GM12891 (cell line): Measurements from ENCODE around the gene IL10RA.

Experiments used
- DNase-seq: peaks from one replicate; pipeline ENCODE4 v3.0.0; 2011; ENCODE audit warnings: low spot score; ENCODE audit not compliant: insufficient read length
- FAIRE-seq: peaks from 2 replicates; lab custom pipeline; 2011; peaks lifted over from hg19 to GRCh38; lab: Jason Lieb, UNC
- PAX5 ChIP-seq: IDR thresholded peaks from 2 replicates; pipeline ENCODE4 v1.6.1; 2011; ENCODE audit warnings: low read length, moderate library complexity, mild to moderate bottlenecking; ENCODE audit not compliant: insufficient read depth, severe bottlenecking
- POLR2A ChIP-seq: IDR thresholded peaks from 2 replicates; pipeline ENCODE4 v1.6.1; 2011; ENCODE audit warnings: low read depth, low read length, control low read depth
- POLR2AphosphoS5 ChIP-seq: IDR thresholded peaks from 2 replicates; pipeline ENCODE4 v1.6.1; 2011; ENCODE audit warnings: low read depth, low read length, control low read depth
- POU2F2 ChIP-seq: IDR thresholded peaks from 2 replicates; pipeline ENCODE4 v1.6.1; 2011; ENCODE audit warnings: low read depth, mild to moderate bottlenecking, control low read depth, low read length, moderate library complexity
- SPI1 ChIP-seq: IDR thresholded peaks from 2 replicates; pipeline ENCODE4 v1.6.1; 2011; ENCODE audit warnings: low read depth, low read length, control low read depth
- TAF1 ChIP-seq: IDR thresholded peaks from 2 replicates; pipeline ENCODE4 v1.6.1; 2011; ENCODE audit warnings: low read depth, low read length, control low read depth

The IL10RA gene

DNA sequence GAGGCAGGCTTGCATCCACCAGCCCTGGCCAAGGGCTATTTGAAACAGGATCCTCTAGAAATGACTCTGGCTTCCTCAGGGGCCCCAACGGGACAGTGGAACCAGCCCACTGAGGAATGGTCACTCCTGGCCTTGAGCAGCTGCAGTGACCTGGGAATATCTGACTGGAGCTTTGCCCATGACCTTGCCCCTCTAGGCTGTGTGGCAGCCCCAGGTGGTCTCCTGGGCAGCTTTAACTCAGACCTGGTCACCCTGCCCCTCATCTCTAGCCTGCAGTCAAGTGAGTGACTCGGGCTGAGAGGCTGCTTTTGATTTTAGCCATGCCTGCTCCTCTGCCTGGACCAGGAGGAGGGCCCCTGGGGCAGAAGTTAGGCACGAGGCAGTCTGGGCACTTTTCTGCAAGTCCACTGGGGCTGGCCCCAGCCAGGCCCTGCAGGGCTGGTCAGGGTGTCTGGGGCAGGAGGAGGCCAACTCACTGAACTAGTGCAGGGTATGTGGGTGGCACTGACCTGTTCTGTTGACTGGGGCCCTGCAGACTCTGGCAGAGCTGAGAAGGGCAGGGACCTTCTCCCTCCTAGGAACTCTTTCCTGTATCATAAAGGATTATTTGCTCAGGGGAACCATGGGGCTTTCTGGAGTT, 13.3 kb downstream of the IL10RA start:
- no peak for DNase-seq
- no peak for FAIRE-seq
- TF ChIP-seq SPI1 (no peak), TAF1 (no peak), POU2F2 (no peak), PAX5 (no peak), POLR2A (no peak), POLR2AphosphoS5 (no peak)

DNA sequence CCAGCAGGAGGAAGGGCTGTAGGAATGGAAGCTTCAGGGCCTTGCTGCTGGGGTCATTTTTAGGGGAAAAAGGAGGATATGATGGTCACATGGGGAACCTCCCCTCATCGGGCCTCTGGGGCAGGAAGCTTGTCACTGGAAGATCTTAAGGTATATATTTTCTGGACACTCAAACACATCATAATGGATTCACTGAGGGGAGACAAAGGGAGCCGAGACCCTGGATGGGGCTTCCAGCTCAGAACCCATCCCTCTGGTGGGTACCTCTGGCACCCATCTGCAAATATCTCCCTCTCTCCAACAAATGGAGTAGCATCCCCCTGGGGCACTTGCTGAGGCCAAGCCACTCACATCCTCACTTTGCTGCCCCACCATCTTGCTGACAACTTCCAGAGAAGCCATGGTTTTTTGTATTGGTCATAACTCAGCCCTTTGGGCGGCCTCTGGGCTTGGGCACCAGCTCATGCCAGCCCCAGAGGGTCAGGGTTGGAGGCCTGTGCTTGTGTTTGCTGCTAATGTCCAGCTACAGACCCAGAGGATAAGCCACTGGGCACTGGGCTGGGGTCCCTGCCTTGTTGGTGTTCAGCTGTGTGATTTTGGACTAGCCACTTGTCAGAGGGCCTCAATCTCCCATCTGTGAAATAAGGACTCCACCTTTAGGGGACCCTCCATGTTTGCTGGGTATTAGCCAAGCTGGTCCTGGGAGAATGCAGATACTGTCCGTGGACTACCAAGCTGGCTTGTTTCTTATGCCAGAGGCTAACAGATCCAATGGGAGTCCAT, 14.1 kb downstream of the IL10RA start:
- DNase-seq (no peak), FAIRE-seq (no peak)
- TF ChIP-seq POLR2A = peak; percentile 27; the same call in 1 of the 2 replicates
- TF ChIP-seq SPI1 = no peak

DNA sequence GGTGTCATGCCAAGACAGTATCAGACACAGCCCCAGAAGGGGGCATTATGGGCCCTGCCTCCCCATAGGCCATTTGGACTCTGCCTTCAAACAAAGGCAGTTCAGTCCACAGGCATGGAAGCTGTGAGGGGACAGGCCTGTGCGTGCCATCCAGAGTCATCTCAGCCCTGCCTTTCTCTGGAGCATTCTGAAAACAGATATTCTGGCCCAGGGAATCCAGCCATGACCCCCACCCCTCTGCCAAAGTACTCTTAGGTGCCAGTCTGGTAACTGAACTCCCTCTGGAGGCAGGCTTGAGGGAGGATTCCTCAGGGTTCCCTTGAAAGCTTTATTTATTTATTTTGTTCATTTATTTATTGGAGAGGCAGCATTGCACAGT, 14.6 kb downstream of the IL10RA start:
- DNase-seq (no peak), FAIRE-seq (no peak)
- no peak for TF ChIP-seq PAX5
- TF ChIP-seq TAF1 = no peak
- TF ChIP-seq SPI1 = no peak
- no peak for TF ChIP-seq POLR2A

DNA sequence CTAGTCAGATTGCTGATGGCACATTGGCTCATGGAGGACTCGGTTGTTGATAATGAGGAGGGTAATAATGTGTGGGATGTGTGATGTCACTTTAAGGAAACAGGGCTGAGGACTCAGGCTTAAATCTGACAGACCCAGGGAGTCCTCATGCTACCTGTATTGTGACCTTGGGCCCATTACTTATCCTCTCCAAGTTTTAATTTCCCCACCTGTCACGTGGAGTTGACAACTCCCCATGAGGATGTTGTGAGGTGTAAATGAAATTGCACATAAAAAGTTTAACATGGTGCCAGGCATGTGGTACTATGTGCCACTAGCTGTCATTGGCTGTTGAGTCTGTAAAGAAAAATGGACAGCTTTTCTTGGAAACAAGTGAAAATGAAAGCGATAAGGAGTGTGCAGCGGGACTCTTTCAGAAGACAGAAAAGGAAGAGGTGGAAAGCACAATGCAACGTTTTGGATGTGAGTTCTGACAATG, 15.3 kb downstream of the IL10RA start:
- DNase-seq = no peak
- FAIRE-seq = no peak
- TF ChIP-seq POLR2AphosphoS5 = no peak
- no peak for TF ChIP-seq POU2F2
- no peak for TF ChIP-seq PAX5
- no peak for TF ChIP-seq TAF1
- TF ChIP-seq POLR2A = no peak
- no peak for TF ChIP-seq SPI1

DNA sequence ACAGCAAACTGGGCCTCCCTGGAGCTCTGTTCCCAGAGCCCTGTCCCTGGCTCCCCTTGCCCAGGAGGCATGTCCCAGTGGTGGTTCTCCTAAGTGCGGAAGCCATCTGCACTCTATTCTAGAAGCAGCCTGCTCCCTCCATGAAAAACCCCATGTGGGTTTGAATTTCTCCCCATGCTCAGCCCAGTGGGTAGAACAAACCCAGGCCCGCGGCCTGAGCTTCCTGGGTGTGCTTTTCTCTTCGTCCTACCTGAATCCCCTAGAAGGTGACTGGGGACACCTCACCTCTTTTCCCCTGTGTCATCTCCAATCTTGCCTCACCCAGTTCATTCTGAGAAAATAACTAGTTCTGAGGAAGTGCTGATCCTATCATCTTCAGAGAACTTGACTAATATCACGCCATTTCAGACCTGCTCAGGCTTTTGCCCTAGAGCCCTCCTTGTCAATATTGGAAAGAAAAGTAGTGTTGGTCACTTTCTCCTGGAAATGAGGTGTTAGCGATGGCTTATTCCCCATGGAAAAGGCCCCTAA, 15.9 kb downstream of the IL10RA start:
- no peak for FAIRE-seq

DNA sequence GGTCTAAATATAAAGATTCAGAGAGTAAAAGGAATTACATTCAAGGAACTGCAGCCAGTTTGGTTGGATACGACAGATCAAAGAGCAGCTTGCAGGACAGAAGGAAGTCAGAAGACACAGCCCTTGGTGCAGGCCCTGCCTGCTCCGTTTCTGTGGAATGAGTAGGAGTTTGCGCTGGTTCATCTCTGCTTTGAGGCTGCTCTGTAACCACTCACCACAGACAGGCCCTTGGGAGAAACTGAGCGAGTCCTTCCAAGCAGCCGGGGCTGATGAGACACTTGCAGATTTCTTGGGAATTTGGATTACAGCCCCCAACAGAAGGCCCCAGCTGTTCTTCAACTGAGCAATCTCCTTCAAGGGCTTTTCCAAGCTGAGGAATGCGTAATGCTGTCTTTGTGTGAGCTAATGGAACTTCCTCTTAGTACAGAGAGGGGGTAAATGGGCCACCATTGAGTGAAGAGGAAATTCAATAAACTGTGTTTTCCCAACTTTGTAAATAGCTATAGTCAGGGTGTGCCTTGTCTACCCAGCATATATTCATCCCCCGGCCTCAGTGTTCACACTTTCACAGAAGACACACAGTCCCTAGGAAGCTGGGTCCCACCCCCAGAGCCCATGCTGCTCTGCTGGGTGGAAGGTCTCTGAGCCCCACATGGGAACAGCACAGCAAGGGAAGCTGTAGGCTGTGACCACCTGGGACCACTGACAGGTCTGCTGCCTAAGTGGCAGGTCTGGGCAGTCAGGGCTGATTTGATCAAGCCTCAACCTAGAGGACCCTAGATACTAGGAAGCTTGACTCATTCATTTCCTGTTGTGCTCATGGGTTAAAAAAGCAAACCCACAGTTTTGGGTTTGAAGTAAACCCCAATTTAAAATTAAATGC, 16.6 kb downstream of the IL10RA start:
- DNase-seq = no peak
- no peak for TF ChIP-seq TAF1
- TF ChIP-seq POU2F2 = peak; percentile 44; the same call in 1 of the 2 replicates
- TF ChIP-seq SPI1 = no peak
- no peak for TF ChIP-seq PAX5
- no peak for TF ChIP-seq POLR2AphosphoS5
- peak; percentile 44; the same call in 1 of the 2 replicates for TF ChIP-seq POLR2A
- FAIRE-seq = peak; percentile 73

More for the DNA sequence above, 15.9 kb downstream of the IL10RA start:
- no peak for DNase-seq
- TF ChIP-seq SPI1 = peak; percentile 55
- no peak for TF ChIP-seq POU2F2
- TF ChIP-seq PAX5 = no peak
- no peak for TF ChIP-seq TAF1
- TF ChIP-seq POLR2A = no peak
- no peak for TF ChIP-seq POLR2AphosphoS5

DNA sequence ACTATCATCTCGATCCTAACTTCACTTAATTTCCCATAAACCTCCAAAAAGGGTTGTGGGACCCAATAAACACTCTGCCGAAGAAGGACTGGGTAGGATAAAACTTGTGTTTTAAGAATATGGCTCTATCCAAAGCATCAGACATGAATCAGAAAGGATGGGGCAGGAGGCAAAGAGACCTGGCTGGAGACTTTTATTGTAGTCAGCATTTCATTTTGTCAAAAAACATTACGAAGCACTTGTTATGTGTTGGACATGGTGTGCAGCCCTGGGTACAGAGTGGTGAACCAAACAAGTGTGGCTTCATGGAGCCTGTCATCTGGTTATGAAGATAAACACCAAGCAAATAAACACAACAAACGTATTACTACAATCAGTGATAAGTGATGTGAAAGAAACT, 17.3 kb downstream of the IL10RA start:
- no peak for TF ChIP-seq TAF1
- TF ChIP-seq POU2F2 = no peak
- TF ChIP-seq PAX5 = no peak
- TF ChIP-seq POLR2A = no peak
- no peak for TF ChIP-seq POLR2AphosphoS5
- TF ChIP-seq SPI1 = no peak
- no peak for DNase-seq
- FAIRE-seq = peak; percentile 45

DNA sequence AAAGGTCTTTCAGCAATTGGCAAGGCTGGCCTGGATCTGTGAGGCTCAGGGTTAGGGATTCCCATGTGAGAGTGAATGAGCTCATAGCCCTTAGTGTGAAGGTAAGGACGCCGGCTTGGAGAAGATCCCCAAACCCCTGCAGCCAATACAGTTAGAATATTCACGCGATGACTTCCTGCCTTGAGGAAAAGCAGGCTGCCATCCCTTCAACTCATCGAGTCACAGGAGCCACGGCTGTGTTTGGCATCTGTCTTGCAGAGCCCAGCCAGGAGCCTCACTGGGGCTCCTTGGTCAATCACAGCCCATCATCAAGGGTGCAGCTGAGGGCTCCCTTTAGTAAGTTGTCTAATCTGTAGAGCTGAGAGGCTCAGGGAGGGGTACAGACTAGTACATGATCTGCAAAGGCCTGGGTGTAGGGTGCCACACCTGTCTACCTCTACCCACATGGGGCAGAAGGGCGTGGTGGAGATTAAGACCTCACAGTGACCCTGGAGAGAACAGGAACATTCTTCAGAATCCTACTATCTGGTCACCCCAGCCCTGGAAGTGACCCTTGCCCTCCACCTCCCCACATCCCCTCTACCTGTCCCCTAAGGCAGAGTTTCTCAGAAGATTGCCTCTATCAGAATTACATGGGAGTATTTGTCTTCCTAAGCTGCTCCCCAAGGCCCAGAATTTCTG, 18.5 kb downstream of the IL10RA start:
- no peak for FAIRE-seq
- DNase-seq = no peak
- TF ChIP-seq POLR2A = no peak
- TF ChIP-seq POU2F2 = no peak
- no peak for TF ChIP-seq POLR2AphosphoS5
- TF ChIP-seq TAF1 = no peak
- no peak for TF ChIP-seq SPI1
- no peak for TF ChIP-seq PAX5
